Kidney epithelial cell (primary cell): Measurements from ENCODE around the gene TOMM5. TPM values are rescaled to one million over a fixed set of nuclear protein-coding genes. Genes with fewer than 3 reads are reported as not detected.

Experiments
- DNase-seq: peaks from one replicate; pipeline ENCODE4 v3.0.0-alpha.2; 2010; ENCODE audit warnings: low read depth
- H3K27me3 ChIP-seq: 2 replicates; pipeline ENCODE4 v1.6.0; 2011; ENCODE audit warnings: low read length; ENCODE audit not compliant: control insufficient read depth, insufficient read depth
- H3K36me3 ChIP-seq: 2 replicates; pipeline ENCODE4 v1.5.1; 2011; ENCODE audit warnings: low read length; ENCODE audit not compliant: control insufficient read depth, insufficient read depth
- H3K4me3 ChIP-seq: 2 replicates; pipeline ENCODE4 v1.5.1; 2011; ENCODE audit warnings: low read depth, mild to moderate bottlenecking, control low read depth, low read length
- total RNA-seq: library from RNA; depleted of rRNA; stranded (reverse); fragments of >200 nt; gene quantifications from 2 replicates; pipeline ENCODE4 v1.2.3, GENCODE V29; 2015
- TF ChIP-seq, protein P1 (sequence below): IDR thresholded peaks from 2 replicates; pipeline ENCODE4 v1.5.1; 2011; ENCODE audit warnings: mild to moderate bottlenecking, moderate library complexity, low read length, control low read depth, inconsistent platforms; ENCODE audit not compliant: insufficient read depth, poor library complexity, severe bottlenecking

The TOMM5 gene
- total RNA-seq, 1 donor from 2014 or later: 111 TPM

DNA sequence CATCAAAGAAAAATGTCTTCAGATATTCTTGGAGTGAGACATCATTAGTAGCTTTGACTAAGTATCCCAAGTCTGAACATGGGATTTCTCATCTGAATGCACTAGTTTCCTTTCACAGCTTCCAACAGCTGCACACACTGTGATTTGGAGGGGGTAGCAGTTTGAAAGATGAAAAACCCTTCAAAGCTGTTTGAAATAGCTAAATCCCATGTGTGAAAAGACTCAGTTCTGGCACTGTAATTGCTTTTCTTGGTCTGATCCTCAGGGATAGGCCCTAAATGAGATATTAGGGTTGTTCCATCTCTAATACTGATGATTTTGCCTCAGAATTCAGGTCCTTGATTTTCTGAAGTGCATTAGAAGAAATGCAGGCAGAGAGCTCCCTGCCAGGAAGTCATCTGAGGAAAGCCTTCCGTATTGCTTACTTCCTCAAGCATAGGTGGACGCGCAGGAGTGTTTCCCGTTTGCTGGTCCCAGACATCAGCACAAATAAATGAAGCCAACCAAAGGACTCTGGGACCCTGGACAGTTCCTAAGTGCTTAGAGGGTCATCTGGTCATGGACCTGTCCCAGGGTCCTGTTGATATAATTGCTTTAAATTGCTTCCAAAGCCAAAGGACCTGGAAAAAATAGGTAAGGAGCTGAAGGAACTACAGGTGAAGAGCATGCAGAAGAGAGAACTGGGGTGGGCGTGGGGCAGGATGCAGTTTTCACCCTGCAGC, 32.8 kb upstream of the TOMM5 start:
- DNase-seq: no peak
- TF ChIP-seq, protein P1, sequence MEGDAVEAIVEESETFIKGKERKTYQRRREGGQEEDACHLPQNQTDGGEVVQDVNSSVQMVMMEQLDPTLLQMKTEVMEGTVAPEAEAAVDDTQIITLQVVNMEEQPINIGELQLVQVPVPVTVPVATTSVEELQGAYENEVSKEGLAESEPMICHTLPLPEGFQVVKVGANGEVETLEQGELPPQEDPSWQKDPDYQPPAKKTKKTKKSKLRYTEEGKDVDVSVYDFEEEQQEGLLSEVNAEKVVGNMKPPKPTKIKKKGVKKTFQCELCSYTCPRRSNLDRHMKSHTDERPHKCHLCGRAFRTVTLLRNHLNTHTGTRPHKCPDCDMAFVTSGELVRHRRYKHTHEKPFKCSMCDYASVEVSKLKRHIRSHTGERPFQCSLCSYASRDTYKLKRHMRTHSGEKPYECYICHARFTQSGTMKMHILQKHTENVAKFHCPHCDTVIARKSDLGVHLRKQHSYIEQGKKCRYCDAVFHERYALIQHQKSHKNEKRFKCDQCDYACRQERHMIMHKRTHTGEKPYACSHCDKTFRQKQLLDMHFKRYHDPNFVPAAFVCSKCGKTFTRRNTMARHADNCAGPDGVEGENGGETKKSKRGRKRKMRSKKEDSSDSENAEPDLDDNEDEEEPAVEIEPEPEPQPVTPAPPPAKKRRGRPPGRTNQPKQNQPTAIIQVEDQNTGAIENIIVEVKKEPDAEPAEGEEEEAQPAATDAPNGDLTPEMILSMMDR: no peak
- Histone ChIP-seq H3K4me3 (no peak overlapping the region), H3K36me3 (no peaks in the 10 kb centered on the region), H3K27me3 (no peaks in the 10 kb centered on the region)

DNA sequence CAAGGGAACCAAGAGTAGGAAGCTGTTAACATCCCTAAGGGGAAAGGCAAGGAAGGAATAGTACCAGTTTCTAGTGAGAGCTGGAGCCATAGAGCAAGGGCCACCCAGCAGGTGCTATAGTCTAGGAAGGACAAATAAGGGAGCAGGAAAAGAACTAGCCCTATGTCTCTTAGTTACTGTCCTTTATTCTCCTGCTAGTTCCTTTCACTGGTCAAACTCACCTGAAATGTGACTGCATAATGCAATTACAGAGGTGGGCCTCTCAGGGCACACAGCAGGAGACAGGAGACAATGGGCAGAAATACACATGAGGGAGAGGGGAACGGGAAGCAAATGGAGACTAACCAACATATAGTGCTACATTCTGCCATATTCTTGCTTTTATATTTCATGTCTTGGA, 31.7 kb upstream of the TOMM5 start:
- Histone ChIP-seq H3K27me3 (no peaks in the 10 kb centered on the region), H3K4me3 (no peak overlapping the region), H3K36me3 (no peaks in the 10 kb centered on the region)
- no peak for DNase-seq
- TF ChIP-seq, protein P1: no peak

DNA sequence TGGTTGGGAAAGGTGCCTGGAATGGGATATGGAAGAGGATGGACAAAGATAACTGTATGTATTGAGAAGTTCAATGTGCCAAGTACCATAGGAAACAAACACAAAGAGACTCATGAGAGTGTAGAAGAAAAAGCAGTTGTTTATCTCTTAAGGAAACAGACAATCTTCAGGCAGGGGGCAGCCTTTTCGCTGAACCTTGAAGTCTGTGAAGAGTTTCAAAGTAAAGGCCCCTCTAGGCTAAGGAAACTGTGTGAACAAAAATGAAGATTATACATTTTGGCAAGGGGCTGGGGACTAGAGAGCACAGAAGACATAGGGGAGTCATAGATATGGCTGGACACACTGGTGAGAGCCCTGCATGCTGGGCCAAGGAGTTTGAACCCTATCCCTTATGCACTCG, 30.9 kb upstream of the TOMM5 start:
- TF ChIP-seq, protein P1: no peak
- Histone ChIP-seq H3K36me3 (no peaks in the 10 kb centered on the region), H3K4me3 (no peak overlapping the region), H3K27me3 (no peaks in the 10 kb centered on the region)
- DNase-seq: no peak

DNA sequence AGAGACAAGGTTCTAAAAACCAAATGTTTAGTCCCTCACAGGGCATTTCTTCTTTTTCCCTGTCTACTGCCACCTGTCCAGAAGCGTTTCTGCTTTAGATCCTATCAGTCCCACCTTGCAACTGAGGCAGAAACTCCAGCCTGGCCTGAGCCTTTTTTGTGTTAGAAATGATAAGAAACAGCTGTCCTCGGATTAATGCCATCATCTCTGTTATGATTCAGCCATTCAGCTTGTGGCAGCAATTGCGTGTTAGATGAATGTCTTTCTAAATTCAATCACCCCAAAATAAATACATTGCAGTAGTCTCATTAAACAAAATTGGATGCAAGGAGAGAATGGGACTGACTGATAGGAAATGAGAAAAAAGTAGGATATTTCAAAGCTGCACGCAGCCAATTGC, 30.1 kb upstream of the TOMM5 start:
- Histone ChIP-seq H3K27me3 (no peaks in the 10 kb centered on the region), H3K4me3 (no peak overlapping the region), H3K36me3 (no peaks in the 10 kb centered on the region)
- DNase-seq: no peak
- TF ChIP-seq, protein P1: no peak

DNA sequence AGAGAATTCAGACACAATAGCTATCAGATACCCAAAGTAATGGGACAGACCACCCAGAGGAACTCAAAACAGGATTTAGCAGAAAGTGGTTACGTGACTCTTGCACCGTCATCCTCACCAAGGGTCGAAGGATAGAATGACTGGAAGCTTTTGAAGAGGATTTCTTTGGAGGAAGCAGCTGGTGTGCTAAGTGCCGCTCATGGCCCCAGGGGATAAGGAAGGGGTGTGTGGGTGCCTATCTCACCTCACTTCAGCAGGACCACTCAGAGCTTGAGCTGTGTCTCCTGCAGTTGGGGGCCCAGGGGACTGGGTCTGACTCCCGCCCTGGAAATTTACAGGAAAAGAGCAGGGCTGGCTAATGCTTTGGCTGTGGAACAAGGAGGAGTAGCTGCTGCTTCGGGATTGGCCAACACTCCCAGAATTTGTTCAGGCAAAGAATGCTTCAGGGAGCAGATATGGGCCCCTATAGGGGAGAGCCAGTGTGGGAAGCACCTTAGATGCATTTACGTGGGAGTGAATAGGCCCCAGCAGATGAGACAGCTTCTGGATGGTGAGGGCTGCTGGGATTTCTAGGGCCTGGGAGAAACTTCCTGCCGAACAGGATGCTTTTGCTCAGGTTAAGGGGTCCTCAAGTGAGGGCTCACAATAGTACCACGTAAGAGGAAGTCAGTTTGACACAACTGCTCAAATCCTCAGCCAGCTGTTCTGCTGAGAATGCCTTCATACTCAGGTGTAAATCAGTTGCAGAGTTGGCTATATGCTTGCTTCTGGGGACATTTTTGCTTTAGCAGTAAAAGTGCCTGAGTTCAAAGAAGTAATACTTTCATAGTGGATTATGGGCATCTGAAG, 29.1 kb upstream of the TOMM5 start:
- Histone ChIP-seq H3K4me3 (no peak overlapping the region), H3K27me3 (no peaks in the 10 kb centered on the region), H3K36me3 (no peaks in the 10 kb centered on the region)
- DNase-seq: no peak
- TF ChIP-seq, protein P1: no peak

DNA sequence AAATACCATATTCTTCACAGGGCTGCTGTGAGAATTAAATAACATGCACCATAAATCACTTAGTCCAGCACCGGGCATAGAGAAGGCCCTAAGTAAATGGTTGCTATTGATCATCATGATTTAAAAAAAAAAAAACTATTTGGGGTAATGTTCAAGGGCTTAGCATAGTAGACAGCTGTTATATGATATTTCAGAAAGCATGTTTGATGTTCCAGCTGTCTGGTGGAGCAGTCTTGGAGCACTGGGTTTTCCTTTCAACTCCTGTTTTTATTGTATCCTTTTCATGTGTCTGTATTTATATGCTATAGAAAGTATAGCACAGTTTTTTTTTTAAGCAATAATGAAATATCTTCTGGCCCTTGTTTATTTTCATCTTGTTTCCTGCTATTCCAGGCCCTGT, 28.0 kb upstream of the TOMM5 start:
- TF ChIP-seq, protein P1: no peak
- H3K36me3 ChIP-seq: no peaks in the 10 kb centered on the region
- no peak for DNase-seq
- no peak overlapping the region for H3K4me3 ChIP-seq
- no peaks in the 10 kb centered on the region for H3K27me3 ChIP-seq
